Transverse colon (tissue), 4 donors: Measurements from ENCODE around the gene PAK1. TPM values are rescaled to one million over a fixed set of nuclear protein-coding genes. Genes with fewer than 3 reads are reported as not detected.

Experiments
- DNase-seq: peaks from one replicate; pipeline ENCODE4 v3.0.0-alpha.2; 2019
- H3K27ac ChIP-seq, 4 donors: fragments of 200-600 bp; sonication (generic); 2 replicates each; pipeline ENCODE4 v1.5.1; 2016 to 2018; ENCODE audit warnings: inconsistent platforms in 4 of 4
- H3K27me3 ChIP-seq: fragments of 200-600 bp; sonication (generic); 2 replicates; pipeline ENCODE4 v1.5.1; 2017; ENCODE audit warnings: inconsistent platforms
- H3K36me3 ChIP-seq, 4 donors: fragments of 200-600 bp; sonication (generic); 2 replicates each; pipeline ENCODE4 v1.5.1; 2017 to 2019; ENCODE audit warnings: inconsistent platforms in 4 of 4
- H3K4me1 ChIP-seq, 4 donors: fragments of 200-600 bp; sonication (generic); 2 replicates each; pipeline ENCODE4 v1.5.1; 2017 to 2020; ENCODE audit warnings: inconsistent platforms in 4 of 4
- H3K4me3 ChIP-seq, 4 donors: fragments of 200-600 bp; sonication (generic); 1 replicate in 1 of 4; 2 replicates in 3 of 4; pipeline versions ENCODE4 v1.5.1 to v1.6.1; 2017 to 2019; ENCODE audit warnings: inconsistent platforms in 4 of 4
- H3K9me3 ChIP-seq, 2 donors: fragments of 200-600 bp; sonication (generic); 2 replicates each; pipeline ENCODE4 v1.5.1; 2017 to 2019; ENCODE audit warnings: inconsistent platforms in 2 of 2
- EP300 ChIP-seq: sonication (generic); formaldehyde crosslinking; IDR thresholded peaks from one replicate; pipeline ENCODE4 v1.6.1; 2017; ENCODE audit warnings: antibody characterized with exemption, low read depth
- POLR2A ChIP-seq: fragments of 450-650 bp; IDR thresholded peaks from one replicate; pipeline ENCODE4 v1.6.1; 2016; ENCODE audit warnings: antibody characterized with exemption, mild to moderate bottlenecking, moderate library complexity
- POLR2AphosphoS5 ChIP-seq, 3 donors: sonication (generic); formaldehyde crosslinking; IDR thresholded peaks; one replicate each; pipeline ENCODE4 v1.6.1; 2016; ENCODE audit warnings: antibody characterized with exemption in 3 of 3
- WGBS, 2 donors: methylation state at CpG; one replicate each; pipeline ENCODE4 v1.1.5; 2018; ENCODE audit warnings: low coverage in 1 of 2; 5-methylcytosine and 5-hydroxymethylcytosine counted together
- in situ Hi-C, 4 donors: fragments of 200-750 bp; cut with MboI; loops; one replicate each; pipeline versions ENCODE4 v1.15.0 to v1.15.1; 2017; ENCODE audit warnings: low sequenced_read_pairs in 3 of 4, low pct_ligation_motif_present in 1 of 4, low pct_unique_long_range_greater_than_20kb in 1 of 4
- intact Hi-C: fragments of 100-400 bp; cut with DNase I; formaldehyde crosslinking; loops from one replicate; pipeline ENCODE4 v1.15.1; 2023; ENCODE audit warnings: low total_unique reads
- total RNA-seq, 4 donors: library from RNA; depleted of rRNA; stranded (reverse); fragments of >200 nt; gene quantifications; one replicate each; pipeline ENCODE4 v1.1.0, GENCODE V29; 2016
- TF ChIP-seq, protein P1 (sequence below), 5 experiments: fragments of 200-600 bp in 3 of 5; fragments of 450-650 bp in 2 of 5; sonication (generic) in 3 of 5; IDR thresholded peaks; 1 replicate in 2 of 5; 2 replicates in 3 of 5; pipeline ENCODE4 v1.5.1; 2016 to 2017; ENCODE audit warnings: antibody characterized with exemption in 5 of 5, inconsistent platforms in 3 of 5, mild to moderate bottlenecking in 2 of 5, moderate library complexity in 1 of 5

Gene PAK1
- total RNA-seq, 4 donors from 2014 or later, result 104 to 222 (median 128) TPM

DNA sequence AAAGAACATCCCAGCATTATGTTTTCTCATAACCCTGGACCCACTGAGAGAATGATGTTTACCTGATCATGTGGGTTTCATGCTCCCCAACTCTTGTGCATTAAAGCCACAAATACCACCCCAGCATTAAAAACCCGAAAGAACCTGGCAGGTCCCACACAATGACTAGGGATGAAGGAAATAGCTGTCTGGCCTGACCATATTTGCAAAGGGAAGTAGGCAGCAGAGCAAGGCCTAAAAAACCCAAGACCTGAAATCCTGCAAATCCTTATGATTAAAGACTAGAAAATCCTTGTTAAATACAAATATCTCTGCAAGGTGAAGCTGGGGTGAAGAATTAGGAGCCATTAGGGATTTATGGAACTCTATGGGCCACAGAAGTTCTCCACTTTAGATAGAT is 23.7 kb downstream of the PAK1 start:
- peaks cover 0 to 35% (median 6%) of the 10 kb centered on the region in 4 donors for H3K4me1 ChIP-seq
- DNase-seq, result no peak
- no peaks in the 10 kb centered on the region for H3K27me3 ChIP-seq
- H3K9me3 ChIP-seq, result no peaks in the 10 kb centered on the region
- no peak overlapping the region for H3K4me3 ChIP-seq
- TF ChIP-seq POLR2AphosphoS5 (IDR thresholded peaks at IDR 0.05) (no peak), EP300 (no peak), POLR2A (no peak)
- TF ChIP-seq, protein P1, sequence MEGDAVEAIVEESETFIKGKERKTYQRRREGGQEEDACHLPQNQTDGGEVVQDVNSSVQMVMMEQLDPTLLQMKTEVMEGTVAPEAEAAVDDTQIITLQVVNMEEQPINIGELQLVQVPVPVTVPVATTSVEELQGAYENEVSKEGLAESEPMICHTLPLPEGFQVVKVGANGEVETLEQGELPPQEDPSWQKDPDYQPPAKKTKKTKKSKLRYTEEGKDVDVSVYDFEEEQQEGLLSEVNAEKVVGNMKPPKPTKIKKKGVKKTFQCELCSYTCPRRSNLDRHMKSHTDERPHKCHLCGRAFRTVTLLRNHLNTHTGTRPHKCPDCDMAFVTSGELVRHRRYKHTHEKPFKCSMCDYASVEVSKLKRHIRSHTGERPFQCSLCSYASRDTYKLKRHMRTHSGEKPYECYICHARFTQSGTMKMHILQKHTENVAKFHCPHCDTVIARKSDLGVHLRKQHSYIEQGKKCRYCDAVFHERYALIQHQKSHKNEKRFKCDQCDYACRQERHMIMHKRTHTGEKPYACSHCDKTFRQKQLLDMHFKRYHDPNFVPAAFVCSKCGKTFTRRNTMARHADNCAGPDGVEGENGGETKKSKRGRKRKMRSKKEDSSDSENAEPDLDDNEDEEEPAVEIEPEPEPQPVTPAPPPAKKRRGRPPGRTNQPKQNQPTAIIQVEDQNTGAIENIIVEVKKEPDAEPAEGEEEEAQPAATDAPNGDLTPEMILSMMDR (IDR thresholded peaks at IDR 0.05), result no peak
- in situ Hi-C loops (no loop called here), intact Hi-C loops (no loop called here)
- no peaks in the 10 kb centered on the region for H3K36me3 ChIP-seq
- 76 to 100% methylated on average over 1 of the region's 1 CpG for WGBS, 2 donors
- no peak overlapping the region for H3K27ac ChIP-seq

- intact Hi-C loops (no loop called here), in situ Hi-C loops (no loop called here)
- Histone ChIP-seq H3K36me3 (no peaks in the 10 kb centered on the region), H3K9me3 (no peaks in the 10 kb centered on the region), H3K27me3 (no peaks in the 10 kb centered on the region), H3K27ac (no peak overlapping the region), H3K4me1 (peaks cover 0 to 39% (median 6%) of the 10 kb centered on the region in 4 donors), H3K4me3 (no peak overlapping the region)
- WGBS, 2 donors, result 91 to 95% methylated on average over 1 of the region's 1 CpG
- no peak for DNase-seq
- TF ChIP-seq POLR2A, result no peak
- TF ChIP-seq, protein P1 (IDR thresholded peaks at IDR 0.05), result no peak
- no peak for TF ChIP-seq POLR2AphosphoS5 (IDR thresholded peaks at IDR 0.05)
- TF ChIP-seq EP300, result no peak
These were observed 24.1 kb downstream of the PAK1 start for GRCh38 chr11:77449784-77450183.

GRCh38 chr11:77449060-77449521 is 24.8 kb downstream of the PAK1 start:
- intact Hi-C loops, result no loop called here
- in situ Hi-C loops, result no loop called here
- DNase-seq, result no peak
- no peaks in the 10 kb centered on the region for H3K9me3 ChIP-seq
- no peaks in the 10 kb centered on the region for H3K36me3 ChIP-seq
- TF ChIP-seq POLR2AphosphoS5 (IDR thresholded peaks at IDR 0.05) (no peak), POLR2A (no peak), EP300 (no peak)
- TF ChIP-seq, protein P1 (IDR thresholded peaks at IDR 0.05), result no peak
- no peak overlapping the region for H3K4me3 ChIP-seq
- peaks cover 0 to 41% (median 6%) of the 10 kb centered on the region in 4 donors for H3K4me1 ChIP-seq
- no peak overlapping the region for H3K27ac ChIP-seq
- WGBS, 2 donors, result 54 to 60% methylated on average over 2 to 5 of the region's 5 CpGs
- no peaks in the 10 kb centered on the region for H3K27me3 ChIP-seq

DNA sequence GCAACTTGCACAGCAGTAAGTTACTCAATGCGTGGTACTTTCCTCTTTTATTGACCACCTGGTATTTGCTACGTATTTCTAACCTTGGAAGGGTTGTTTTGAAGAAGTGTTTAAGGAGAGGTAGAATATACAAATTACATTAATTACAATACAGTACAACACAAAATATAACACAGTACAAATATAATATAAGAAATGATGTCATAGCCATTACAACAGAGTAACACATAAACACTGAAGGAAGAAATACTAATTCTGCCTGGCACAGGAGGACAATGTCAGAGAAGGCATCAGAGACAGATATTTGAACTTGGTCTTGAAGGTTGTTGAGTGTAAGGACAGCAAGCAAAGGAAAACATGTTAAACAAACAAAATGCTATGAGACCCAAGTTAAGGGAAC is 25.6 kb downstream of the PAK1 start:
- no peaks in the 10 kb centered on the region for H3K36me3 ChIP-seq
- H3K27ac ChIP-seq, result no peak overlapping the region
- H3K4me1 ChIP-seq, result peaks cover 0 to 41% (median 6%) of the 10 kb centered on the region in 4 donors
- no peak for TF ChIP-seq POLR2AphosphoS5 (IDR thresholded peaks at IDR 0.05)
- TF ChIP-seq EP300, result no peak
- no peak for TF ChIP-seq POLR2A
- TF ChIP-seq, protein P1 (IDR thresholded peaks at IDR 0.05), result no peak
- 82 to 100% methylated on average over 2 of the region's 2 CpGs for WGBS, 2 donors
- intact Hi-C loops, result no loop called here
- no peaks in the 10 kb centered on the region for H3K9me3 ChIP-seq
- no peaks in the 10 kb centered on the region for H3K27me3 ChIP-seq
- DNase-seq, result no peak
- H3K4me3 ChIP-seq, result no peak overlapping the region
- in situ Hi-C loops, result no loop called here
